Neuronal stem cell (in vitro differentiated cells): Measurements from ENCODE around the gene PHRF1.
A peak's percentile ranks its signal among the peaks of the same experiment; 100 is the strongest.

Experiments used
- DNase-seq: peaks from one replicate; pipeline ENCODE4 v3.0.0-alpha.2; 2013; ENCODE audit warnings: low spot score
- H2AFZ ChIP-seq: one replicate; pipeline ENCODE4 v1.6.1; 2013; ENCODE audit warnings: mild to moderate bottlenecking, low read length, inconsistent platforms
- H2AK5ac ChIP-seq: 2 replicates; pipeline ENCODE4 v1.6.1; 2013; ENCODE audit warnings: low read depth, mild to moderate bottlenecking, inconsistent platforms, low read length, moderate library complexity, mixed read lengths
- H2BK120ac ChIP-seq: 2 replicates; pipeline ENCODE4 v1.6.1; 2013; ENCODE audit warnings: low read depth, mild to moderate bottlenecking, inconsistent platforms, low read length, moderate library complexity, mixed read lengths
- H2BK12ac ChIP-seq: one replicate; pipeline ENCODE4 v1.6.1; 2013; ENCODE audit warnings: low read length, inconsistent platforms
- H2BK15ac ChIP-seq: 2 replicates; pipeline ENCODE4 v1.6.1; 2013; ENCODE audit warnings: mild to moderate bottlenecking, low read length, inconsistent platforms, mixed read lengths
- H2BK5ac ChIP-seq: one replicate; pipeline ENCODE4 v1.6.1; 2013; ENCODE audit warnings: inconsistent platforms, mild to moderate bottlenecking, low read length, moderate library complexity
- H3K14ac ChIP-seq: one replicate; pipeline ENCODE4 v1.6.1; 2013; ENCODE audit warnings: low read length, inconsistent platforms
- H3K18ac ChIP-seq: 2 replicates; pipeline ENCODE4 v1.6.1; 2013; ENCODE audit warnings: low read length, inconsistent platforms
- H3K23ac ChIP-seq: 2 replicates; pipeline ENCODE4 v1.6.1; 2013; ENCODE audit warnings: low read depth, mild to moderate bottlenecking, mixed read lengths, low read length, inconsistent platforms; ENCODE audit not compliant: poor library complexity
- H3K27ac ChIP-seq: replicated peaks from 3 replicates; pipeline ENCODE4 v1.5.1; 2013; ENCODE audit warnings: low read length, inconsistent platforms
- H3K27me3 ChIP-seq, 3 experiments: 2 replicates each; pipeline ENCODE4 v1.6.1; 2013; ENCODE audit warnings: low read length in 3 of 3, mild to moderate bottlenecking in 2 of 3, inconsistent platforms in 1 of 3, low read depth in 1 of 3, mixed read lengths in 1 of 3, moderate library complexity in 1 of 3; ENCODE audit not compliant: control insufficient read depth in 3 of 3, insufficient read depth in 3 of 3
- H3K36me3 ChIP-seq, 2 donors: replicated peaks in 1 of 2; 2 replicates each; pipeline ENCODE4 v1.6.1; 2013; ENCODE audit warnings: low read length in 2 of 2; ENCODE audit not compliant: control insufficient read depth in 2 of 2, insufficient read depth in 2 of 2
- H3K4ac ChIP-seq: 2 replicates; pipeline ENCODE4 v1.6.1; 2013; ENCODE audit warnings: inconsistent platforms, mild to moderate bottlenecking, low read length, moderate library complexity
- H3K4me1 ChIP-seq, 2 donors: 1 replicate in 1 of 2; 2 replicates in 1 of 2; pipeline ENCODE4 v1.6.1; 2013; ENCODE audit warnings: low read length in 2 of 2, low read depth in 1 of 2; ENCODE audit not compliant: control insufficient read depth in 2 of 2, insufficient read depth in 1 of 2
- H3K4me2 ChIP-seq: one replicate; pipeline ENCODE4 v1.6.1; 2013; ENCODE audit warnings: mild to moderate bottlenecking, low read length, inconsistent platforms; ENCODE audit not compliant: insufficient read depth, poor library complexity, severe bottlenecking
- H3K4me3 ChIP-seq, 2 donors: 2 replicates each; pipeline ENCODE4 v1.5.1; 2013; ENCODE audit warnings: low read length in 2 of 2, mild to moderate bottlenecking in 2 of 2, inconsistent platforms in 1 of 2, moderate library complexity in 1 of 2
- H3K79me1 ChIP-seq: one replicate; pipeline ENCODE4 v1.6.1; 2013; ENCODE audit warnings: low read depth, mild to moderate bottlenecking, inconsistent platforms, low read length, moderate library complexity
- H3K9ac ChIP-seq: one replicate; pipeline ENCODE4 v1.6.1; 2013; ENCODE audit warnings: mild to moderate bottlenecking, low read depth, low read length, inconsistent platforms; ENCODE audit not compliant: poor library complexity
- H3K9me3 ChIP-seq, 2 donors: replicated peaks in 1 of 2; 2 replicates each; pipeline versions ENCODE3 to v1.6.1; 2013; ENCODE audit warnings: low read length in 2 of 2, mild to moderate bottlenecking in 2 of 2, inconsistent platforms in 1 of 2, low read depth in 1 of 2, mixed read lengths in 1 of 2, moderate library complexity in 1 of 2; ENCODE audit not compliant: control insufficient read depth in 2 of 2, insufficient read depth in 1 of 2
- H4K8ac ChIP-seq: one replicate; pipeline ENCODE4 v1.6.1; 2013; ENCODE audit warnings: low read depth, mild to moderate bottlenecking, inconsistent platforms, low read length, moderate library complexity
- H4K91ac ChIP-seq: one replicate; pipeline ENCODE4 v1.6.1; 2013; ENCODE audit warnings: low read length, low read depth, mild to moderate bottlenecking, inconsistent platforms; ENCODE audit not compliant: poor library complexity
- WGBS, 2 donors: extraction: QIAGEN DNeasy Blood & Tissue Kit; methylation state at CpG; one replicate each; pipeline ENCODE4 v1.1.7; 2013; ENCODE audit warnings: missing lambda C conversion rate in 2 of 2, mixed read lengths in 1 of 2; ENCODE audit not compliant: insufficient read length in 2 of 2, insufficient replicate concordance in 1 of 2; ENCODE audit errors: extremely low coverage in 2 of 2; 5-methylcytosine and 5-hydroxymethylcytosine counted together

The PHRF1 gene

GRCh38 chr11:559712-560304 lies 16.5 kb upstream of the PHRF1 start:
- H3K23ac ChIP-seq, result peak overlapping the region; percentile 67
- no peak for DNase-seq
- peak overlapping the region; percentile 99 for H2AFZ ChIP-seq
- peak overlapping the region; percentile 72 for H2BK120ac ChIP-seq
- H2BK5ac ChIP-seq, result peak overlapping the region; percentile 93
- H3K18ac ChIP-seq, result peak overlapping the region; percentile 97
- H2AK5ac ChIP-seq, result peak overlapping the region; percentile 36
- peaks cover 15% of the 10 kb centered on the region for H3K79me1 ChIP-seq
- peak overlapping the region; percentile 70 to 80 for H3K4me3 ChIP-seq
- peaks cover 0 to 4% of the 10 kb centered on the region in 2 donors for H3K9me3 ChIP-seq
- H3K9ac ChIP-seq, result no peak overlapping the region
- H2BK12ac ChIP-seq, result no peak overlapping the region
- WGBS, 2 donors, result no CpG with 5 or more reads among the region's 18 CpGs
- H3K4me1 ChIP-seq, result peaks cover 16 to 17% of the 10 kb centered on the region in 2 donors
- peak overlapping the region; percentile 50 for H3K27ac ChIP-seq
- no peak overlapping the region for H4K8ac ChIP-seq
- H3K27me3 ChIP-seq, result peaks cover 16 to 52% (median 32%) of the 10 kb centered on the region in 3 experiments
- peak overlapping the region; percentile 96 for H2BK15ac ChIP-seq
- H3K14ac ChIP-seq, result no peak overlapping the region
- H3K4me2 ChIP-seq, result peak overlapping the region; percentile 86
- H4K91ac ChIP-seq, result peak overlapping the region; percentile 94
- no peak overlapping the region for H3K4ac ChIP-seq
- peaks cover 0 to 4% of the 10 kb centered on the region in 2 donors for H3K36me3 ChIP-seq

GRCh38 chr11:560305-561147 lies 15.7 kb upstream of the PHRF1 start, which contains the start of the genes LMNTD2 and RASSF7:
Gene LMNTD2 (minus strand): TSS chr11:560738. CDS start chr11:560716, 22 bp downstream.
Gene RASSF7 (plus strand): TSS chr11:560970. CDS start chr11:561769, 799 bp downstream.
- Histone ChIP-seq H3K9me3 (peaks cover 0 to 4% of the 10 kb centered on the region in 2 donors), H3K36me3 (peaks cover 0 to 4% of the 10 kb centered on the region in 2 donors)
- peak; percentile 91 for DNase-seq

DNA sequence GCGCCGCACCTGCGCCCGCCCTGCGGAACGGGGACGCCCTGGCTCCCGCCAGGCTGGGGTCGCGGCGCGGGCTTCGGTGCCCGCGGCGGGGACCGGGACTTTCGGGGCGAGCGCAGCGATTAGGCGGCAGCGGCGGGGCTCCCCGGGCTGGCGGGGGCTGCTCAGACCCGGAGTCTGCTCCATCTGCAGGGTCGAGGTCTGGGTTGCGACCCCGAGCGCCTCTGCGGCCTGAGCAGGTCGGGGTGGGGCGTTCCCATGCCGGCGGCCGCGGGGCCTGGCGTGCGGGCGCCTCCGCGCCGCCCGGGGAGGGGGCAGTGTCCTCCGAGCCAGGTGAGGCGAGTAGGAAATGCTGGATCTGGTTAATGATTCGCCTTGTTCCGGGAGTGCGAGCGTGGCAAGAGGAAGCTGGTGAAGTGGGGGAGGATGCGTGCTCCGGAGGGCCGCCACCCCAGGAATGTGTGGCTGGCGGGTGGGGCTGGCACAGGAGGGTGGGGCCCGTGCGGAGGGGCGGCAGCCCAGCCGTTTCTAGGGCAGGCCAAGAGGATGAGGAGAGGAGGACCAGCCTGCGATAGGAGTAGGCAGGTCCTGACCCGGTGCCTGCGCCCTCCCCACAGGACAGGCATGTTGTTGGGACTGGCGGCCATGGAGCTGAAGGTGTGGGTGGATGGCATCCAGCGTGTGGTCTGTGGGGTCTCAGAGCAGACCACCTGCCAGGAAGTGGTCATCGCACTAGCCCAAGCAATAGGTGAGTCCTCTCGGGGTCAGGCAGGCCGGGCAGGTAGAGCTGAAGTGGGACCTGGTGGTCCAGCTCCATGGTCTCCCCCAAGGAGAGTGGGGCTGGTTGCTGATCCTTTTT lies 14.9 kb upstream of the PHRF1 start:
- Histone ChIP-seq H4K91ac (no peak overlapping the region), H2BK5ac (peak overlapping the region; percentile 87), H2BK120ac (no peak overlapping the region), H2AK5ac (peak overlapping the region; percentile 68), H3K36me3 (peaks cover 0 to 4% of the 10 kb centered on the region in 2 donors), H3K23ac (peak overlapping the region; percentile 43), H3K4me1 (peaks cover 19 to 20% of the 10 kb centered on the region in 2 donors), H4K8ac (no peak overlapping the region), H3K9me3 (peaks cover 0 to 4% of the 10 kb centered on the region in 2 donors), H2BK12ac (no peak overlapping the region), H2AFZ (peak overlapping the region; percentile 99), H2BK15ac (peak overlapping the region; percentile 16), H3K4me2 (peak overlapping the region; percentile 94), H3K79me1 (peaks cover 15% of the 10 kb centered on the region), H3K4ac (no peak overlapping the region), H3K14ac (peak overlapping the region; percentile 38), H3K27me3 (peaks cover 8 to 42% (median 20%) of the 10 kb centered on the region in 3 experiments), H3K9ac (peak overlapping the region; percentile 84), H3K18ac (peak overlapping the region; percentile 92), H3K4me3 (peak overlapping the region; percentile 70 to 97), H3K27ac (no peak overlapping the region)
- WGBS, 2 donors, result no CpG with 5 or more reads among the region's 67 CpGs
- DNase-seq, result no peak

More at GRCh38 chr11:560305-561147, 15.7 kb upstream of the PHRF1 start, which contains the start of the genes LMNTD2 and RASSF7:
- peak within 1 kb of the TSS; percentile 96 for H2BK15ac ChIP-seq
- no CpG with 5 or more reads among the region's 95 CpGs for WGBS, 2 donors
- H2AFZ ChIP-seq, result peak within 1 kb of the TSS; percentile 99
- H3K4me1 ChIP-seq, result peaks cover 14 to 17% of the 10 kb centered on the region in 2 donors
- peak within 1 kb of the TSS; percentile 84 for H3K9ac ChIP-seq
- H3K18ac ChIP-seq, result peak within 1 kb of the TSS; percentile 97
- H3K14ac ChIP-seq, result peak within 1 kb of the TSS; percentile 56
- H3K79me1 ChIP-seq, result peaks cover 15% of the 10 kb centered on the region
- peak within 1 kb of the TSS; percentile 70 to 97 for H3K4me3 ChIP-seq
- H3K4ac ChIP-seq, result no peak within 1 kb of the TSS
- H3K23ac ChIP-seq, result peak within 1 kb of the TSS; percentile 67
- H2BK120ac ChIP-seq, result peak within 1 kb of the TSS; percentile 72
- H2BK12ac ChIP-seq, result peak within 1 kb of the TSS; percentile 90
- H3K27me3 ChIP-seq, result peaks cover 15 to 51% (median 28%) of the 10 kb centered on the region in 3 experiments
- H3K27ac ChIP-seq, result peak within 1 kb of the TSS; percentile 50
- peak within 1 kb of the TSS; percentile 68 for H2AK5ac ChIP-seq
- no peak within 1 kb of the TSS for H4K8ac ChIP-seq
- peak within 1 kb of the TSS; percentile 94 for H3K4me2 ChIP-seq
- H2BK5ac ChIP-seq, result peak within 1 kb of the TSS; percentile 93
- peak within 1 kb of the TSS; percentile 94 for H4K91ac ChIP-seq
